Gastrocnemius medialis (tissue), 4 donors: ENCODE results near the gene CTNNA2.

Experiments
- POLR2A ChIP-seq, 2 donors: fragments of 450-650 bp; IDR thresholded peaks; one replicate each; pipeline ENCODE4 v1.6.1; 2017; ENCODE audit warnings: antibody characterized with exemption in 2 of 2, mild to moderate bottlenecking in 2 of 2, moderate library complexity in 2 of 2
- TF ChIP-seq, protein P1 (sequence below), 5 experiments: fragments of 450-650 bp in 3 of 5; fragments of 200-600 bp in 2 of 5; sonication (generic) in 2 of 5; IDR thresholded peaks in 4 of 5; conservative IDR thresholded peaks in 1 of 5; 1 replicate in 4 of 5; 2 replicates in 1 of 5; pipeline ENCODE4 v1.5.1; 2016 to 2019; ENCODE audit warnings: antibody characterized with exemption in 5 of 5, mild to moderate bottlenecking in 3 of 5, moderate library complexity in 3 of 5

DNA sequence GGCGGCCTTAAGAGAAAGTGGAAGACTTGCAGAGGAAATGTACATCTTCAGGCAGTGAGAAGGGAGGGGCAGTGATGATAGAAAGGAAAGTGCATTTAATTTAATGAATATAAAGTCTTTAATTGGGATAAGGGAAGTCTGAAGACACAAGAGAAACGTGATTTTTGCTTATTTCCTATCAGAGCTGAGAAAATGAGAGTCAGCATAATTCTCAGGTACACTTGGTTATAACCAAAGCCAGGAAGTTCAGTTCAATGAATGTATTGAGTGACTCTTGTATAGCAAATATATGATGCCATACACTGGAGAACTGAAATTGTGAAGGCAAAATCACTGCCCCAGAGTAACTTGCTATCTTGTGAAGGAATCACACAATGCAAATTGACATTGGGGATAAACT is 535.4 kb downstream of the CTNNA2 start:
- TF ChIP-seq, protein P1, sequence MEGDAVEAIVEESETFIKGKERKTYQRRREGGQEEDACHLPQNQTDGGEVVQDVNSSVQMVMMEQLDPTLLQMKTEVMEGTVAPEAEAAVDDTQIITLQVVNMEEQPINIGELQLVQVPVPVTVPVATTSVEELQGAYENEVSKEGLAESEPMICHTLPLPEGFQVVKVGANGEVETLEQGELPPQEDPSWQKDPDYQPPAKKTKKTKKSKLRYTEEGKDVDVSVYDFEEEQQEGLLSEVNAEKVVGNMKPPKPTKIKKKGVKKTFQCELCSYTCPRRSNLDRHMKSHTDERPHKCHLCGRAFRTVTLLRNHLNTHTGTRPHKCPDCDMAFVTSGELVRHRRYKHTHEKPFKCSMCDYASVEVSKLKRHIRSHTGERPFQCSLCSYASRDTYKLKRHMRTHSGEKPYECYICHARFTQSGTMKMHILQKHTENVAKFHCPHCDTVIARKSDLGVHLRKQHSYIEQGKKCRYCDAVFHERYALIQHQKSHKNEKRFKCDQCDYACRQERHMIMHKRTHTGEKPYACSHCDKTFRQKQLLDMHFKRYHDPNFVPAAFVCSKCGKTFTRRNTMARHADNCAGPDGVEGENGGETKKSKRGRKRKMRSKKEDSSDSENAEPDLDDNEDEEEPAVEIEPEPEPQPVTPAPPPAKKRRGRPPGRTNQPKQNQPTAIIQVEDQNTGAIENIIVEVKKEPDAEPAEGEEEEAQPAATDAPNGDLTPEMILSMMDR (IDR thresholded peaks at IDR 0.05 in 4 of 5, conservative IDR thresholded peaks at IDR 0.05 in 1 of 5), result no peak
- no peak for TF ChIP-seq POLR2A (IDR thresholded peaks at IDR 0.05)
